Stimulated activated CD4-positive, alpha-beta T cell treated with anti-CD3 and anti-CD28 coated beads, Interleukin-2, amount 100 ng/mL, for 24 hours (primary cell): ENCODE data around the gene CD68.
"Not testable (repeated sequence)": the region's sequence is repeated elsewhere in the genome, so short reads cannot be mapped to it uniquely, and the experiment has no call there.

Experiments used
- DNase-seq, 2 donors: peaks; one replicate each; pipeline ENCODE4 v3.0.0-alpha.2; 2020

Gene CD68

GRCh38 chr17:7614425-7615264 is 35.2 kb downstream of the CD68 start, which contains the start of gene FXR2:
Gene FXR2 (minus strand): TSS chr17:7614897. CDS start chr17:7614532, 365 bp downstream.
- DNase-seq, result peak; percentile 99 to 100

- DNase-seq, result no peak
Observed at GRCh38 chr17:7615265-7615747, 35.9 kb downstream of the CD68 start.

GRCh38 chr17:7618608-7619007 is 39.2 kb downstream of the CD68 start:
- DNase-seq, result no peak

- DNase-seq, result no peak
Observed at GRCh38 chr17:7620835-7621234, 41.4 kb downstream of the CD68 start.

GRCh38 chr17:7623661-7624060 is 44.2 kb downstream of the CD68 start:
- DNase-seq, result no peak

- not testable (repeated sequence) for DNase-seq
Observed at GRCh38 chr17:7625749-7626148, 46.3 kb downstream of the CD68 start.

- no peak for DNase-seq
Observed at GRCh38 chr17:7626307-7626706, 46.9 kb downstream of the CD68 start.

- no peak for DNase-seq
Observed at GRCh38 chr17:7626956-7627249, 47.5 kb downstream of the CD68 start.

GRCh38 chr17:7627250-7628121 is 48.0 kb downstream of the CD68 start, which contains the start of gene SAT2:
Gene SAT2 (minus strand): TSS chr17:7627821. CDS start chr17:7627635, 186 bp downstream.
- peak; percentile 85 to 86 for DNase-seq

- no peak for DNase-seq
Observed at GRCh38 chr17:7629939-7630571, 50.6 kb downstream of the CD68 start, which contains the start of gene SHBG. Gene SHBG (plus strand): TSS chr17:7630135. CDS start chr17:7630173, 38 bp downstream.
